Stimulated activated CD8-positive, alpha-beta memory T cell treated with anti-CD3 and anti-CD28 coated beads, Interleukin-7, amount 100 ng/mL, for 1 hour (primary cell): ENCODE results near the gene WRAP73.

ENCODE experiments used
- DNase-seq, 2 donors: peaks; one replicate each; pipeline ENCODE4 v3.0.0-alpha.2; 2020; ENCODE audit warnings: low read depth in 2 of 2

Gene WRAP73, protein sequence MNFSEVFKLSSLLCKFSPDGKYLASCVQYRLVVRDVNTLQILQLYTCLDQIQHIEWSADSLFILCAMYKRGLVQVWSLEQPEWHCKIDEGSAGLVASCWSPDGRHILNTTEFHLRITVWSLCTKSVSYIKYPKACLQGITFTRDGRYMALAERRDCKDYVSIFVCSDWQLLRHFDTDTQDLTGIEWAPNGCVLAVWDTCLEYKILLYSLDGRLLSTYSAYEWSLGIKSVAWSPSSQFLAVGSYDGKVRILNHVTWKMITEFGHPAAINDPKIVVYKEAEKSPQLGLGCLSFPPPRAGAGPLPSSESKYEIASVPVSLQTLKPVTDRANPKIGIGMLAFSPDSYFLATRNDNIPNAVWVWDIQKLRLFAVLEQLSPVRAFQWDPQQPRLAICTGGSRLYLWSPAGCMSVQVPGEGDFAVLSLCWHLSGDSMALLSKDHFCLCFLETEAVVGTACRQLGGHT

DNA sequence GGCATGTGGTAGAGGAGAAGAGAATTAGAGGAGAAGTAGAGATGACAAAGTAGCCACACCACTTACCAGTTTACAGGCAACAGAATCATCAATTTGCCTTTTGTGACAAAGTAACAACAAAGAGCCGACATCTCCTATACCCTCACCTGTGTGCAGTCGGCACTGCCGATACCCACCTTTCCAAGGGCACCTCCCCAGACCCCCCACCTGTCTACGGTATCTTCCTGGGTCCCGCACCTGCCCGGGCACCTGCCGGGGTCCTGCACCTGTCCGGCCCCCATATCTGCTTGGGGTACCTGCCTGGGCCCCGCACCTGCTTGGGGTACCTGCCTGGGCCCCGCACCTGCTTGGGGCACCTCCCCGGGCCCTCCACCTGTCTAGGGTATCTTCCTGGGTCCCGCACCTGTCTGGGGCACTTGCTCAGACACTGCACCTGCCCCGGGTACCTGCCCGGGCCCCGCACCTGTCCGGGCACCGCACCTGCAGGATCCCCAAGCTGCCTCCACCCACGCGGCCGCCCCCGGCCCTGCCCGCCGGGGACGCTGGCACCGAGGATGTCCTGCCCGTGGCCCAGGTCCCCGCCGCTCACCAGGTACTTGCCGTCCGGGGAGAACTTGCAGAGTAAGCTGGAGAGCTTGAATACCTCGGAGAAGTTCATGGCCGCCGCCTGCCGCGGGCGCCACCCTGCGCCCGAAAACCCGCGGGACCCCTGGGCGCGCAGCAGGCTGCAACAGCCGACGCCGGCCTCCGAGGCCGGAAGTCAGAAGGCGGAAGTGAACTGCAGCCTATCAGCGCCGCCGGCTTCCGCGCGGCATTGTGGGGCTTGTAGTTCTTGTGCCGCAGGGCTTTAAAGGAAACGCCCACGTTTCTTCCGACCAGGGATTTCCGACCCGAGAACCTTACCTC lies at the start of gene WRAP73:
Gene WRAP73, minus strand, starts transcription at position 762 of the 906 bp plus-strand sequence. Its CDS starts 104 bp downstream, at position 658.
- peak; percentile 72 to 78 for DNase-seq

DNA sequence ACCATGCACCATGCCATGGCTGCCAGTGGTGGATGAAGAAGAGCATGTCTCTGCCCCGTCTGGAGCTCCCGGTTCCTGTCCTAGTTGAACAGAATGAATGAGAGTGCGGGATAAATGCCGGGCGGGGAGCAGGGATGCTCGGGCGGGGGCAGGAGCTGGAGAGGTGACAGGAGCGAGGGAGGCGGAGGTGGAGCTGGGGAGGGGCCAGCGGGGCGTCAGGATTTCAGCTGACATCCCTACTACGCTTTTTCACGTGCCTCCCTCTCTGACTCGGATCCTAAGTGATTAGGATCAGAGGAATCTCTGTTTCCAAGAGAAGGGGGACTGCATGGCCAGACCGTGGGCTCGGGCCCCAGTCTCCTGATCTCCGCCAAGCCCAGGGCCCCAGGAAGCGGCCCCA lies 49.7 kb upstream of the WRAP73 start:
- no peak for DNase-seq

DNA sequence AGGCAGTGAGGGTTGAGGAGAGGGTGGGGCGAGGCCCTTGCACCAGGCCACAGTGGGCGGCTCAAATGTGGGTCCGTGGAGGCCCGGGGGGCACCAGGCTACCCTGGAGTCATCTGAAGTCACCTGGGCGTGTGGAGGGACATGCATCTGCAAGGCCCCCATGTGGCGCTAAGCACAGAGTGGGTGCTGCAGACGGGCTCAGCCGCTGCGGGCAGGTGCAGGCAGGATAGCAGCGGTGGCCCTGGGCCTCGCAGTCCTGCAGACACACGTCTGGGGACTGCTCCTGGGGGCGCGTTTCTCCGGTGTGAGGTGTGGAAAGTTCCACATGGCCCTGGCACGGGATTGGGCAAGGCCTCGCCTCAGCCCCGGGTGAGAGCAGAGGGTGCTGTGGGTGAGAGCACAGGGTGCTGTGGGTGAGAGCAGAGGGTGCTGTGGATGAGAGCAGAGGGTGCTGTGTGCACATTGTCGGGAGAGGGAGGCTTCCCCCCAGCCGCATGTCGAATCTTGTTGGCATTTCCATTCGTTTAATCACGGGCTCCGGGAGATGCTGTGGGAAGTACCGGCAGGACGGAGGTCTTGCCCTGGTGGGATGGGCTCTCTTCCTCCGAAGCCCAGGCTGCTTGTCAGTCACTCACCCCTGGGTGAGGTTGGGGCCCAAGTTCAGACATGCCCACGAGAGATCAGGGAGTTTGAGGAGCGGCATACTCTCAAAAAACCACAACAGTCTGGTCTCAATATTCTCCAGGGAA lies 48.9 kb upstream of the WRAP73 start:
- DNase-seq, result no peak

DNA sequence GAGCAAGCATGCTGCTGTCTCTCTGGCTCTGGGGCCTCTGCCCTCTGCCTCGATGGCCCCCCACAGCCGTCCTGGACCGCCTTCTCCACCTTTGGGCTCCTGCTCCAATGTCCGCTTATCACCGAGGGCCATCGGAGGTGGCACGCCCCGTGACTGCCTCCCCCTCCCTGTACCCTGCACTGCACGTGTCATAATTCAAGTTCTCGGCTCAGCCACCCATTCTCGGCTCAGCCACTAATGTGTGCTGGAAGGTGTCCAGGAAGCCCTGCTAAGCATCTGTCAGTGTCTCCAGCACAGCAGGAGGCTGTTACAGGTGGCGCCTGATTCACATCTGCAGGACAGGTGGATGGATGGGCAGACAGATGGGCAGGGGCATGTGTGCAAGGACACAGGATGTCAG lies 47.9 kb upstream of the WRAP73 start:
- no peak for DNase-seq

DNA sequence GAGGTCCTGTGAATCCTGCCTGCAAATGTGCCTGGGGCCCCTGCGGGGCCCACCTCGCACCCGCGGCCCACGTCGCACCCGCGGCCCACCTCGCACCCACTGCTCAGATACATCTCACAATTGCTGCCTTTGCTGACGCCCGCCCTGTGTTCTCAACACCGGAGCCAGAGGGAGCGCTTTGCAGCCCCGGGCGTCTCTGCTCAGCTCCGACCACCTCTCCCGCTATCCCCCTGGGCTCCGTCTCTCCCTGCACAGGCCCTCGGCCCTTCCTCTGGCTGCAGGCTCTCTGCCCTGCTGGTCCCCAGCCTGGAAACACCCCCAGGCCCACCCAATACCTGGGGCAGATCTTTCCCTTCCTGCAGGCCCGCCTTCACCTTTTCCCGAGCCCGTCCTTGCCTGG lies 47.2 kb upstream of the WRAP73 start:
- no peak for DNase-seq

DNA sequence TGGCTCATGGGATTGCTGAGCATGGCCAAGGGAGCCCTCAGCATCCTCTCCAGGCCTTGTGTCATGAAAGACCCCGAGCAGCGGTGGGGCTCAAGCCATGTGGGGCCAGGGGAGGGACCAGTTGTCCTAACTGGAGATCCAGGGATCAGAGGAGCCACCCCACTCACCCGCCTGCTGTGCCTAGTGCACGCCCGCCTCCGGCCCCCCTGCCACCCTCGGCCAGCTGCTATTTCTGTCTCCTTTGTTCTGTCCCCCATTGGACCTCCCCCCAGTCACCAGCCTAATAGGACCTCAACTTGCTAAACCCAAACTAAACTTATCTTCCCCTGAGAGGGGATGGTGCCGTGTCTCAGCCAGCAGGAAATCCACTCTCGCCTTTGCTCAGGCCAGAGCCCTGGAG lies 46.8 kb upstream of the WRAP73 start:
- DNase-seq, result no peak

DNA sequence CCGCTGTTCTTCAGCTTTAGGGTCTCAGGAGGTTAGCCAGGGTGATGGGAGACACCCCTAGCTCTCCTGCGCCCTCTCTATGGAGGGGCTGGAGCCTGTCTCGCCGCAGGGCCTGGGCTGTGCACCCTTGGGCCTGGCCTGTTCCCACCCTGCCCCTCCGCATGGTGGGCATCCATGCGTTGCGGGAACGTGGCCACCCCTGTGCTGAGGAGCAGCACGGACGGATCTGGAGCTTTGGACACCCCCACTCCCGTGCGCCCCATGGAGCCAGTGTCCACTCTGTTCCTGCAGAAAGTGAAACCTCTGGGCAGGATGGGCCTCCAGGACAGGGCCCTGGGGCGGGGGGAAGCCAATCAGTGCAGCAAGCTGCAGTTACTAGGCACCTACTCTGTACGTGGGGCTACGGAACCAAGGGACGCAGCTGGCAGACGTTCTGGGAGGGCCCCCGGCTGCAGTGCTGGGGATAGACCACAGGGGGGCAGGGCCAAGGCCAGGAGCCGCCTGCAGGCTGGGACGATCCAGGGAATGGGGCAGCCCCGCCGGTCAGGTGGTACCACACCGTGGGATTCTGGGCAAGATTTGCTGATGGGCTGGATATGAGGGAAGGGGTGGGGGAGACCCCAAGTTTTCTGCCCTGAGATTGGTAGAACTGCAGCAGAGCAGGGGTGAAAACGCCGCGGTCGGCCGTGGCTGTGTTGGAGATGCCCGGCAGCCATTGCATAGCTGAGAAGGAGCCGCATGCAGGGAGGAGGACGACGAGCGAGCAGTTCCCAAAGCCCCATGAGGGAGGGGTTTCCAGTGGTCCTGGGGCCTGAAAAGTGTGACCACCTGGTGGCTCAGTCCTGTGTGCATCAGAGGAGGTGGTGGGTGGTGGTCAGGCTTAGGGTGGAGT lies 45.7 kb upstream of the WRAP73 start:
- DNase-seq, result no peak

DNA sequence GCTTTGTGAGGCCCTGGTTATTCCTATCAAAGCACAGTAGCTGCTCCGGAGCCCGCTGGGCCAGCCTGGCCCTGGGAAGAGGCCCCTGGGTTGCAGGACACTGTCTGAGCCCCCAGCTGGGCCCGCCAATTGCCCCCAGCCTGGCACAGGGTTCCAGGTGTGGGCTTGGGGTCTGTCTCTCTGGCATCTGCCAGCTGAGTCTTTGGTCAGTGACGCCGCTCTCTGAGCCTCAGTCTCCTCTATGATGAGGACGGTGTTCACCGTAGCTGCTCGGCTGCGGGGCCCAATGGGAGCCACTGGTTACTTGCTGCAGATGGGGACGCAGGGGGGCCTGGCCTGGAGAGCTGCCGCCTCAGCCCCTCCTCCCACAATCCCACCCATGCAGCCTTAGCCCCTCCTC lies 43.4 kb upstream of the WRAP73 start:
- DNase-seq, result no peak

DNA sequence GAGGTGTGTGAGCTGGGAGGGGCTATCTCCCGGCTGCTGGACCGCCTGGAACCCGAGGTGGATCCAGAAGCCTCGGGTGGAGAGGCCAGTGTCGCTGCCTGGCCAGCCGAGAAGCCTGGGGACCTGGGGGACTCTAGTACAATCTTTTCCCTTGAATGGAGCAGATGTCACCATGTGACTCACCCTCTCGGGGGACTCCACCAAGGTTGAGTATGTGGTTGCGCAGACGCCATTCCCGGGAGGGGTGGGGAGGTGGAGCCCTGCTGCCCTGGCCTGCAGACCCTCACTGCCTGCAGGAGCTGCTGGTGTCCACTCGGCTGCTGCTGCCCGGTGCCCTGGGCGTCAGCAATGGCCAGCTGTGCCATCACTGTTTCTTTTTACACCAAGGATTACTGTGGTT lies 42.7 kb upstream of the WRAP73 start:
- DNase-seq, result no peak

DNA sequence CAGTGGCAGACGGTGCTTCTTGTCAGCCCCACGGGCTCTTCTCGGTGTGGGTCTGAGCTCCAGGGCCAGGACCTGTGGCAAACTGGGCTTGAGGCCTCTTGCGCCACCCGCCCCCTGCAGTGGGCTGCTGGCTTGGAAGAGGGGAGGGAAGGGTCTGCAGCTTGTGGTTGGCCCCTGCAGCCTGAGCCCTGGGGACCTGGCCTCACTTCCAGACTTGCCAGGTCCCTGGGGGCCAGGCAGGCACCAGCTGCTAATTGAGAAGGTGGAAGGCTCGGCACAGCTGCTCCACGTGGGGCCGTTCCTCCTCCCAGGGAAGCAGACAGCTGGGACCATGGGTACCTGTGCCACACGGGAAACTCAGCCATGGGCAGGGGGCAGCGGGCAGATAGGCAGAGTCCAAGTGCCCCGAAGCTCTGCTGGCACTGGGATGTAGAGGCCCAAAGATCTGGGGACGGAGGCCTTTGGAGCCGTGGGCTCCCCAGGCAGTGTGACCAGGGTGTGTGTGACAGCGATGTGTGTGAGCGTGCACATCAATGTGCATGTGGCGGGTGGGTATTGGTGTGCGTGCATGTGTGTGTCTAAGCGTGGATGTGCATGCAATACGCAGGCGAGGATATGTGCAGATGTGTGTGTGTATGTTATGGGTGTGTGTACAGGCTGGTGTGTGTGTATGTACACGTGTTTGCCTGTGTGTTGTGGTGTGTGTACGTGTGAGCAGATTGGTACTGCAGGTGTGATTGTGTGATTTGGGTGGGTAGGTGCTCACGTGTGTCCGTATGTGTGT lies 41.7 kb upstream of the WRAP73 start:
- DNase-seq, result no peak

DNA sequence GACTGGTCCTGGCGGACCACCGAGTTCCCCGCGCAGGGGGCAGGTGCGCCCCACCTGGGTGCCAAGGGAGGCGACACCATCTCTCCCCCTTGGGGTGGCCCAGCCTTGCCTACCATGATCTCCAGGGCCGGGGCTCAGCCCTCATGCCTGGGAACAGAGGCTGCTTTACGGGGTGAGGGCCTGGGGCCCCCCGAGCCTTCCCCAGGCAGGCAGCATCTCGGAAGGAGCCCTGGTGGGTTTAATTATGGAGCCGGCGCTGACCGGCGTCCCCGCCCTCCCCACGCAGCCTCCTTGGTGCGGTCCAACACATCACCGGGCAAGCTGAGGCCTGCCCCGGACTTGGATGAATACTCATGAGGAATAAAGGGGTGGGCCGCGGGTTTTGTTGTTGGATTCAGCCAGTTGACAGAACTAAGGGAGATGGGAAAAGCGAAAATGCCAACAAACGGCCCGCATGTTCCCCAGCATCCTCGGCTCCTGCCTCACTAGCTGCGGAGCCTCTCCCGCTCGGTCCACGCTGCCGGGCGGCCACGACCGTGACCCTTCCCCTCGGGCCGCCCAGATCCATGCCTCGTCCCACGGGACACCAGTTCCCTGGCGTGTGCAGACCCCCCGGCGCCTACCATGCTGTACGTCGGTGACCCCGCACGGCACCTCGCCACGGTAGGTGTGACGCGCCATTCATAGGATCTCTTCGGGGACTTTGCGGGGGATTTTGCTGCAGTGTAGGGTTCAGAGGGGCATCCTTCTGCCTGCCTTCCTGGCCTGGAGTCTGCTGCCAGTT lies 40.6 kb upstream of the WRAP73 start:
- no peak for DNase-seq

DNA sequence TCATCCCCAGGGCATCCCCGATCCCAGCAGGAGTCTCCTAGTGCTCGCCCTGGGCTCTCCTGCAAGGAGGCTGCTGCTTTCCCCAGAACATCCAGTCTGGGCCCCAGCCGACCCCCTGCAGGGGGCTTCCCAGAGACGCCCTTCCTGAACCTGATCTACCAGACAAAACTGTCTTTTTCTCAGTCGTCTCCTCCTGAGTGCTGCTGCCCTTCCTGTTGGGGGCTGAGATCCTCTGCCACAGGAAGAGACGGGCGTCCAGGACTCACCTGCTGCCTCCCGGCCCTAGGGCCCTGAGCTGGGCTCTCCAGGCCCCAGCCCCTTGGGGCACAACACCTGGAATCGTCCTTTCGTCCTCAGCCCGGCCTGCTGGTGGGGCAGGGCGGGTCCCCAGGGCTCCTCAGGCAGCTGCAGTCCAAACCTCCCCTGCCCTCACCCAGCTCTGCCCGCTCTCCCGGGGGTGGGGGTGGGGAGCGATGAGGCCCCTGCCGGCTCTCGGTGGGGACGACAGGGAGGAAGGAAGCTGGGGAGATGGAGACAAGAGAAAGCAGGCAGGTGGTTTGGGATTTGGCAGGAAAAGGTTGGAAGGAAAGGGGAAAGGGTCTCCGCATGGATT lies 39.3 kb upstream of the WRAP73 start:
- DNase-seq, result no peak

DNA sequence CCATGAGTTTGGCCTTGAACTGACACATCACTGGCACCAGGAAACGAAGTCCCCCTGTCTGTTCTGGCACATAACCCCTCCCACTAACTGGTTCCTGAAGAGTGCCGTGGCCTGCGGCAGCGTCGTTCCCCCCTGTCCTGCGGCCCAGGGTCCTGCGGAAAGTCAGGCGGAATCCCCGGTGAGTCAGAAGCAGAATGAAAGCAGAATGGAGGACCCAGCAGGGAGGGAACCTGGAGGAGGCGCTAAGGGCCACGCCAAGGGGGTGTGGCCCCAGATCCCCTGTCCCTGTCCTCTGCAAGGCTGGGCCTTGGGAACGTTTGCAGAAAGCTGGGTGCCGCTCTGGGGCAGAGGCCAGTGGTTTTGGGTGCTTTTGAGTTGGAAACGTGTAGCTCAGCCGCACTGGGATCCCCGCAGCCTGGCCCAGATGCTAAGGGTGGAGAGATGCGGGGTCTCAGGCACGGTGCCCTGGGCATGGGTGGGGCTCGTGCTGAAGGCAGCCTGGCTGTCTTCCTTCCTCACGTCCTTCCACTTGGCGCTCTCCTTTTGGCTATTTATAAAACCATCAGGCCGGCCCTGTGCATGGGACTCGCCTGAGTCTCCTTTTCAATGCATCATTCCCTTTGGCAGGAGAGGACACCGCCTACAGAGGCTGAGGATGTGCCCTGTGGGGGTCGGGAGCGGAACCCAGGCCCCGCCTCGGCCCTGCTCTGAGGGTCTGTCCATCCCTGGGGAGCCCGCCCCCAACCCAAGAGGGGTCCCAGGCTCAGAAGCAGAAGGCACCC lies 38.6 kb upstream of the WRAP73 start:
- no peak for DNase-seq

DNA sequence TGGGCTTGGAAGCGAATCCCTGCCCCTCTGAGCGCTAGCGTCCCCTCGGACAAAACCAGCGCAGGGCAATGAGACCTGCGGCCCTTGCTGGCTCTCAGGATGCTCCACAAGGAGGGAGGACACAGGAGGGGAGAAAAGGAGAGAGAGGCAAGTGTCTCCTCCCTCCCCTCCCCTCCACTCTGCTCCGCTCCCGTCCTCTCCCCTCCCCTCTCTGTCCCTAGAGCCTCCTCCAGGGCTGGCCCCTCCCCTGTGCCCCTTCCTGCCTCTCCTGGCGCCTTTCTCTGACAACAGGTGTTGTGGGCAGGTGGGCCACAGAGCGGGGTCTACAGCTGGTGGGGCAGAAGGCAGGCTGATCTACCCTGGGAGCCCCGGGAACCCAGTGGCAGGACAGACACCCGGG lies 37.6 kb upstream of the WRAP73 start:
- DNase-seq, result no peak

DNA sequence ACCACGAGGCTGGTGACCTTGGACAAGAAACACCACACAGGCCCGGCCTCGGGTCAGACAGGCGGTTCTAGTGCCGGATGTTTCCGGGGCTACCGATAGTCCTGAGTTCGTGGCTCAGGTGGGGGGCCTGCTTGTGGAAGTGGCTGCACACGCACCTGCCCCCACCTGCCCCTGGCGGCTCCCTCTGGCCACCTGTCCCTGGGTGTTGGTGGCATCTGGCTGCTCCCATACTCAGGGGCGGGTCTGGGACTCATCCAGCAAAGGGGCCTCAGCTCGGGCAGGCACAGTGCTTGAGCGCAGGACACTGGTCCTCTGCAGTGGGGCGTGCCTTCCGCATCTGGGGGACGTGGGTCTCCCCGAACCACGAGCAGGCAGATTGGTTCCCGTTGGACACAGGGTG lies 36.0 kb upstream of the WRAP73 start:
- DNase-seq, result no peak

DNA sequence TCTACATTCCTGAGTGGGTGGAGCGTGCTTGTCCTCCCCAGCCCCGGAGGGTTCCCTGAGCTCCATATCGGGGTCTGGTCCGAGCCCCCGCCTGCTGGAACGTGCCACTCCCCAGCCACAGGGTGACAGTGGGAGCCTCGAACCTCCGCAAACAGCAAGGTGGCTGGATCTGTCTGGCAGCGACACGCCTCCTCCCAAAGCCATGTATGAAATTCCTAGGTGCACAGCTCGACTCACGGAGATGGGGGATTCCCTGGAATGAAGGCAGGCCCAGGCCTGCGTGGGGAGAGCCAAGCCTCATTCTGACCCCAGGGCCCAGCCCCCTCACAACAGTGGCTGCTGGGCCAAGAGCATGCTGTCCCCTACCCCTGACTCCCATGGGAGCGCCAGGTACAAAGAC lies 35.3 kb upstream of the WRAP73 start:
- DNase-seq, result no peak

DNA sequence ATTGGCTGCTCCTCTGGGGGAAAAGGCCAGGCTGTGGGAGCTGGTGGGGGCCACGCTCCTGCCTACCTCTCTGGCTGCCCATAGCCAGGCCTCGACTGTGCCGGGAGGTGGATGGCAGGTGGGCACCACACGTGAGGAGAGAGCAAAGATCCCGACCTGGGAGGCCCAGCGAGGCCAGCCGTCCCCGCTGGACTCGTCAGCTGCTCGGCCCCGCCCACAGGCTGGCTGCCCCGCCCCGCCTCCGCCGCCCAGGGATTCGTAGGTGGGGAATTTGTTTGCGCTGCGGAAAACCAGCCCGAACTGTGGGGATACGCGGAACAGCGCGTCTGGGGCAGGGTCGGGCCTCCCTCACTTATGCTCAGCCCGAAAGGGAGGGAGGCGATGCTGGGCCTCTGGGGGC lies 34.1 kb upstream of the WRAP73 start:
- no peak for DNase-seq

DNA sequence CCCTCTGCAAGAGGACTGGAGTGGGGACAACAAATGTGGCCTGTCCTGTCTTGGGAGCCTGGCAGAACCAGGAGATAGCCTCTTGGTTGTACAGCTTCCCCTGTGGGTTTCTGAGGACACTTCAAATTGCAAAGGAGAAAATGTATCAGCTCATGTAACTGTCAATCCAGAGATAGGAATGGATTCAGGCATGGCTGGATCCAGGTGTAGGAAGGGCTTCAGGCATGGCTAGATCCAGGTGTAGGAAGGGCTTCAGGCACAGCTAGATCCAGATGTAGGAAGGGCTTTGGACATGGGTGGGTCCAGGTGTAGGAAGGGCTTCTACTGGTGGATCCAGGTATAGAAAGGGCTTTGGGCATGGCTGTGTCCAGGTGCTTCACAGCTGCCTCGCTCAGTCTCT lies 33.3 kb upstream of the WRAP73 start:
- no peak for DNase-seq
